Measurements from ENCODE around the gene CUX1.
"Not testable (repeated sequence)": the region's sequence is repeated elsewhere in the genome, so short reads cannot be mapped to it uniquely, and the experiment has no call there.

Gene CUX1

DNA sequence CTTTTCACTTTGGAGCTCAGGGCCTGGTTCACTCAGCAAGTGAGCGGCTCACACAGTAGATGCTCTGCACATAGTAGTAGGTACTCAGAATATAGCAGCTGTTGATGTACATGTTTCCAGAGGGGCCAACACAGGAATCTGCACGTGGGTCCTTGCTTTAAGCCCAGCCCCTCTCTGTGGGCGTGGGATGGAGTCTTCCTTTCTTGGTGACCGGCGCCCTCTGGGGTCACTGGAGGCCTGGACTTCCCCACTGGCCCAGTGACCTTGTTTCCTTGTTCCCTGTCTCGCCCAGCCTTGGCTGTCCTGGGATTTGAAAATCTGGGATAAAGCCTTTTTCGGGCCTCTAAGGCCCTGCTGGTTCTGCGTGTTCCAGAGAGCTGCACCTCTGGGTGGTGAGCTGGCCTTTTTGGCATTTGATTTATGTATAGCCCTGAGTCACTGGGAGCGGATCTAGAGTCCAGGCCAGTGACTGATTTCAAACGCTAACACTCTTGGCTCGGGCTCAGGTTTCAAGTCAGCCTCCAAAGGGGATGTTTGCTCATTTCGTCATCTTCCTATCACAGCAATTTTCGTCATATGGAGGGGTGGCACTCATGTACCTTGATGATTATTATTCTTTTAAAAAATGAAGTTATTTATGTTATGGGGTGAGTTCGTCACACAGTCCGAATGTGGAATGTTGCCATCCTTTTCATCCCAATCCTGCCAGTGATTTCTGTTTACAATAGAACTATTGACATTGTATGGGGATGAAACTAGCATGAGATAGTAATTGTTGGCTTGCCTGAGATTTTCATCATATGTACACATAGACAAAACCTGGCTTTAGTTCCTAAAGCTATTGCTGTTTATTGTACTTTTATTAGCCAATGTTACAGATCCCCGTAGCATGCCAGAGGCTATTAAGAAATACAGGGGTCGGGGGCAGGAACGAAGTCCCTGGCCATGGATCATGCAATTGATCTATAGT, 65.5 kb downstream of the CUX1 start:
- DNase-seq (ENCODE audit: low read depth in 2 of 2): peak; percentile 99 to 100

DNA sequence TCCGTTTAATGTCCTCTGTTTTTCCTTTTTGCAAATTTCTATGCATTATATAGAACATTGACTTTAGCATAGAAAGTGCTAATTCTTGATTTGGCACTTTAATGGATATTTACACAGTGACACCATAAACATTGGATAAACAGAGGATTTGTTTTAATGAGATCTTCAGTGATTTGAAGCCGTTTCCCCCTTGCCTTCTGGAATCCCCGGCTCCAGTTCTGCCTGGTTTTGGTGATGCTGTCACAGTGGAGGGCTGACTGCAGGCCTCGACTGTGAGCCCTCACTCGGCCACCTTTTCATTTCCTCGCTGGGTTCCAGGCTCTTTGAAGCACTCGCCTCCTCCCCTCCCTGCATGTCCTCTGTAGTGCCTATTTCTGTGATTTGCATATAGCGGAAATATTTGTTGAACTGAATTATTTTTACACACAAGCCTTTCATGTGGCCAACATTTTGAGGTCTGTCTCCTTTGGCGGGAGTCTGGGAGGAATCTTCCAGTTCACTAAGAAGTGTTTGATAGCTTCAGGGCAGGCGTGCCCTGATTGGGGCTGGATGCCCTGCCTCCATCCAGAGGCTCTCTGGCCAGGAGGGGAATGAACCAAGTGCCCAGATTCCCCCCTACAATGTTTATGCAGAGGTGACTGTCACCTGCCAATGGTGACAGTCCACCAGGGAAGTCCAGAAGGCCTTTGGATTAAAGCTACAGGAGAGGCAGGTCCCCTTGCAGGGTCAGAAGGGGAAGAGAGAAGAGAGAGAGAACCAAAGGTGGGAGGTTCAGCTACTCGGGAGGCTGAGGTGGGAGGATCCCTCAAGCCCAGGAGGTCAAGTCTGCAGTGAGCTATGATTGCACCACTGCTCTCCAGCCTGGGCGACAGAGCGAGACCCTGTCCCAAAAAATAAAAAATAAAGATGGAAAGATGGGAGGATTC, 67.5 kb downstream of the CUX1 start:
- no peak for DNase-seq (ENCODE audit: low read depth in 2 of 2)
- no peak overlapping the region for H3K4me3 ChIP-seq (replicated peaks in 1 of 2; ENCODE audit: low read depth in 2 of 2, low read length in 2 of 2)
- TF ChIP-seq, protein P1, sequence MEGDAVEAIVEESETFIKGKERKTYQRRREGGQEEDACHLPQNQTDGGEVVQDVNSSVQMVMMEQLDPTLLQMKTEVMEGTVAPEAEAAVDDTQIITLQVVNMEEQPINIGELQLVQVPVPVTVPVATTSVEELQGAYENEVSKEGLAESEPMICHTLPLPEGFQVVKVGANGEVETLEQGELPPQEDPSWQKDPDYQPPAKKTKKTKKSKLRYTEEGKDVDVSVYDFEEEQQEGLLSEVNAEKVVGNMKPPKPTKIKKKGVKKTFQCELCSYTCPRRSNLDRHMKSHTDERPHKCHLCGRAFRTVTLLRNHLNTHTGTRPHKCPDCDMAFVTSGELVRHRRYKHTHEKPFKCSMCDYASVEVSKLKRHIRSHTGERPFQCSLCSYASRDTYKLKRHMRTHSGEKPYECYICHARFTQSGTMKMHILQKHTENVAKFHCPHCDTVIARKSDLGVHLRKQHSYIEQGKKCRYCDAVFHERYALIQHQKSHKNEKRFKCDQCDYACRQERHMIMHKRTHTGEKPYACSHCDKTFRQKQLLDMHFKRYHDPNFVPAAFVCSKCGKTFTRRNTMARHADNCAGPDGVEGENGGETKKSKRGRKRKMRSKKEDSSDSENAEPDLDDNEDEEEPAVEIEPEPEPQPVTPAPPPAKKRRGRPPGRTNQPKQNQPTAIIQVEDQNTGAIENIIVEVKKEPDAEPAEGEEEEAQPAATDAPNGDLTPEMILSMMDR (IDR thresholded peaks at IDR 0.05; ENCODE audit: low read depth, low read length): no peak

More for the DNA sequence above, 65.5 kb downstream of the CUX1 start:
- TF ChIP-seq, protein P1 (IDR thresholded peaks at IDR 0.05; ENCODE audit: low read depth, low read length): no peak
- H3K4me3 ChIP-seq (replicated peaks in 1 of 2; ENCODE audit: low read depth in 2 of 2, low read length in 2 of 2): peak overlapping the region in 1 of 2 donors; percentile 16

DNA sequence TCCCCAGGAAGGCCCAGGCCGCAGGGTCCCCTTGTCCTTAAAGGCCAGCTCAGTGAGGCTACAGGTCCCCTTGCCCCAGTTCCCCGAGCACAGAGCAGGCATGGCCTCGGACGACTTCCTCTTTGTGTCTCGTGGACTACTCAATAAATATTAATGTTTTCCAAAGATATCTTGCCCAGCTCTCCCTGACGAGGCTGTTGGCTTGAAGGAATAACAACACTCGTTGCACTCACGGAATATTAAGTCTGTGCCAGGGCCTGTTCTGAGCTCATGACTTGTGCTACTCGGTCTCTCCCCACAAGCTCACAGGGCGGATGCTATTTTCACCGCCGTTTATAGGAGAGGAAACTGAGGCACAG, 68.2 kb downstream of the CUX1 start:
- DNase-seq (ENCODE audit: low read depth in 2 of 2): no peak
- no peak overlapping the region for H3K4me3 ChIP-seq (replicated peaks in 1 of 2; ENCODE audit: low read depth in 2 of 2, low read length in 2 of 2)
- TF ChIP-seq, protein P1 (IDR thresholded peaks at IDR 0.05; ENCODE audit: low read depth, low read length): no peak

DNA sequence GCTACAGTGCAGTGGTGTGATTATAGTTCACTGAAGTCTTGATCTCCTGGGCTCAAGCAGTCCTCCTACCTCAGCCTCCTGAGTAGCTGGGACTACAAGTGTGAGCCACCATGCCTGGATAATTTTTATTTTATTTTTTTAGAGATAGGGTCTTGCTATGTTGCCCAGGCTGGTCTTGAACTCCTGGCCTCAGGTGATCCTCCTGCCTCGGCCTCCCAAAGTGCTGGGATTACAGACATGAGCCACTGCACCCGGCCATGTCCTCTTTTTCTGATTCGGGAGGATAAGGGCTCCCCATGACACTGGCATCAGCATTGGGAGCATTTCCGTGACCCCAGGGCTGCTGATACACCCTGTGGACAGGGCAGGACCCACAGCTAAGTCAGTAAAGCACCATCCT, 69.9 kb downstream of the CUX1 start:
- not testable (repeated sequence) for DNase-seq (ENCODE audit: low read depth in 2 of 2); H3K4me3 ChIP-seq (replicated peaks in 1 of 2; ENCODE audit: low read depth in 2 of 2, low read length in 2 of 2)

DNA sequence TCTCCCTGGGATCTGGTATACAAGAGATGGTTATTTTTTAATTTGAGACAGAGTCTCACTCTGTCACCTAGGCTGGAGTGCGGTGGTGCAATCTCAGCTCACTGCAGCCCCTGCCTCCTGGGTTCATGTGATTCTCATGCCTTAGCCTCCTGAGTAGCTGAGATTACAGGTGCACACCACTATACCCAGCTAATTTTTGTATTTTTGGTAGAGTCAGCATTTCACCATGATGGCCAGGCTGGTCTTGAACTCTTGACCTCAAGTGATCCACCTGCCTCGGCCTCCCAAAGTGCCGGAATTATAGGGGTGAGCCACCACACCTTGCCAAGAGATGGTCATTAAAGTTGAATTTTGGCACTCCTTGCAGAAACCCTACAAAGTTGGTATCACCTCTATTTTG, 71.1 kb downstream of the CUX1 start:
- DNase-seq (ENCODE audit: low read depth in 2 of 2); H3K4me3 ChIP-seq (replicated peaks in 1 of 2; ENCODE audit: low read depth in 2 of 2, low read length in 2 of 2): not testable (repeated sequence)

DNA sequence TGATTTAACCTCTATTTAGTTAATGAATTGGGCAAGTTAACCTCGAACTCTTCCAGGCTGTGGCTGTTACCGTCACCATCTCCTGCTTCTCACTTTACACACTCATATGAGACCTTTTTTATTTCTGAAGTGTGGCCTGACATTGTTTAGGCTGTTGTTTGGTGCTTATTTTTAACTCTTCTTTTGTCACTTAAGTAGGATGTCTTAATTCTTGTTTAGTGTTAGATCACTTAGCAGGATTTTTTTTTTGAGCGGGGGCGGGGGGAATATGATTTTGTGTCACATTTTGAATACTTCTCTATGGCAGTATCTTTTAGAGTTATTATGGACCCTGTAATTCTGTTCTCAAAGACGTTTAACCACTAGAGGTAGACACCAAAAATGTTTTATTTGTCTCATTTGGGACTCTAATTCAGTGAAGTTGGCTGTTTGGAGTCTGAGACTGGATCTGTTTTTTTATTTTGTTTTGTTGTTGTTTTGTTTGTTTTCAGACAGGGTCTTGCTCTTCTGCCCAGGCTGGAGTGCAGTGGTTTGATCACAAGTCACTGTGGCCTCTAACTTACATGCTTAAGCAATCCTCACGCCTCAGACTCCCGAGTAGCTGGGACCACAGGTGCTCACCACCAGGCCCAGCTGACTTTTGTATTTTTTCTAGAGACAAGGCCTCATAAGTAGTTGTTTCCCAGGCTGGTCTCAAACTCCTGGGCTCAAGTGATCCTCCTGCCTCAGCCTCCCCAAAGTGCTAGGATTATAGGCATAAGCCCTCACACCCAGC, 73.5 kb downstream of the CUX1 start:
- DNase-seq (ENCODE audit: low read depth in 2 of 2): no peak
- no peak overlapping the region for H3K4me3 ChIP-seq (replicated peaks in 1 of 2; ENCODE audit: low read depth in 2 of 2, low read length in 2 of 2)
- TF ChIP-seq, protein P1 (IDR thresholded peaks at IDR 0.05; ENCODE audit: low read depth, low read length): no peak

DNA sequence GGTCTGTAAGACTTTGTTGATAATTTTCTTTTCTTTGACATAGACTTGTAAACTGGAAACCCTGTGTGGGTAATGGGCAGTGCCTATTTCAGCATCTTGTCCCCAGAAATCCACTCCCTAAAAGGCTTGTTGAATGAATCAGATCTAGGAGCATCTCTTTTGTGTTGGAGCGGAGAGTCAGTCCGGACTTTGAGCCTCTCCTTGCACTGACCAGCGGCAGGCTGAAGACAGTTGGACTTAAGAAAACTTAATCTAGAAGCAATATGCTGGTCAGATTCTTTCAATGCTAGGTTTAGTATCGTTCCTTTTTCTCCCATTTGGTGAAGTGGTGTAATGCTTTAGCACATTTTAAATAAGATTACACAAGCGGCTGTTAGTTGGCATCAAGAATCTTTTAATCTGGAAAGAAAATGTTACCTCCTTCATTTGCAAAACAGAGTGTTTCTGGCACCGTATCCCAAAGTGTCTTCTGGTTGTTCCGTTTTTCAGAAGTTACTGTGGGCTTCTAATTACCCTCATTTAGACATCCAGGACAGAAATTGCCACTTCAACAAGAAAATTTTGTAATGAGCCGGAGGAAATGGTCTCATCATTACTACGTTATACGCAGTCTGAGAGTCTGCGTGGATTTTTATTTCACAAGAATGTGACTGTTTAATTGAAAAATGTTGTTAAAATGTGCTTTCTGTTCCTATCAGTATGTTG, 74.7 kb downstream of the CUX1 start:
- TF ChIP-seq, protein P1 (IDR thresholded peaks at IDR 0.05; ENCODE audit: low read depth, low read length): no peak
- H3K4me3 ChIP-seq (replicated peaks in 1 of 2; ENCODE audit: low read depth in 2 of 2, low read length in 2 of 2): no peak overlapping the region
- peak; percentile 58 to 59 for DNase-seq (ENCODE audit: low read depth in 2 of 2)

Data from cardiac fibroblast (primary cell).